Measurements from ENCODE around the gene ARHGEF6.

The ARHGEF6 gene

DNA sequence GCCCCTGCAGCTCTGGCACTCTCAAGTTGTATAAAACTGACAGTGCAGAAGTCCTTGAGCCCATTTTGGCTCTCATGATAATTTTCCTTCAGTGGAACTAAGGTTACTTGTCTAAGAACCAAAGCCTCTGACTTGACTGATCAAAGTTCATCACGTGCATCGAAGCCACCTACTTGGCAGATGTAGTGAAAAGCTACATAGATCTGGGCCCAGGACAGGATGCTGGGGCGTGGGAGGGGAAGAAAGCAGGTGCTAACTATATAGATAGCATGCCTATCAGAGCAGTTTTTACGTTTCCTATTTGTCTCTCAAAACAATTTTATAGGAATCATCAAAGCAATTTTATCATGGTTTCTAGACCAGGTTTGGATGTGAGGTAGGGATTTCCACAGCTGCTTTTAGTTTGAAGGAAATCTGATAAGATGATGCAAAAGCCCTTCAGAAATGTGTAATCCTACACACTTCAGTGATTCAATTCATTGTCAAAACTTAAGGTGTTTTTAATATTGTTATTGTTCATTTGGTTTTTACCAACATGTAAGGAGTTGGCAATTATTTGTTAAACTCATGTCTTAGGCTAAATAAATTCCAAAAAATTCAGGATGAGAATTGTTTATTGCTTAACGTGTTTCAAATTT lies 134.0 kb downstream of the ARHGEF6 start:
- Histone ChIP-seq H3K9ac (ENCODE audit: low read length) (no peak overlapping the region), H3K4me1 (ENCODE audit: control insufficient read depth, insufficient read depth, low read length) (no peaks in the 10 kb centered on the region), H3K9me3 (ENCODE audit: control insufficient read depth, low read length) (no peaks in the 10 kb centered on the region), H3K27me3 (ENCODE audit: control insufficient read depth, insufficient read depth, low read length) (no peaks in the 10 kb centered on the region), H3K36me3 (ENCODE audit: control insufficient read depth, insufficient read depth, low read length) (no peaks in the 10 kb centered on the region), H3K4me3 (ENCODE audit: low read length) (no peak overlapping the region)

DNA sequence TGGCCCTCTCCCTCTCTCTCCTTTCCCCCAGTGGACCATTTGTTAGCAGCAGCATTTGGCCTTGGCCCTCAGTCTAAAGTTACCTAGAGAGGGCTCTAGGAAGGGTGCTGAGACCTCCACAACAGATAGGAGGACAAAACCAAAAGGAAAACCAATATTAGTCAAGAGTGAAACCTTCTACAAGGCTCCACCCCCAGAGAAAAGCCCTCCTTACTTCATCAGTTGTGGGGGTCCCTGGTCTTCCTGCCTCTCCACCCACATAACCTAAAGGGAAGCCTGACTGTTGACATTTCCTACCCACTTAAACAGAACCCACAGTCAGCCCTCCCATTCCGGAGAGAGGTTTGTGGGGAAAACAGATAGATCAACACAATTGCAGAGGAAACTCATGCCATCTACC lies 137.5 kb downstream of the ARHGEF6 start:
- H3K36me3 ChIP-seq (ENCODE audit: control insufficient read depth, insufficient read depth, low read length): no peaks in the 10 kb centered on the region
- H3K4me3 ChIP-seq (ENCODE audit: low read length): no peak overlapping the region
- H3K27me3 ChIP-seq (ENCODE audit: control insufficient read depth, insufficient read depth, low read length): no peaks in the 10 kb centered on the region
- no peaks in the 10 kb centered on the region for H3K4me1 ChIP-seq (ENCODE audit: control insufficient read depth, insufficient read depth, low read length)
- H3K9me3 ChIP-seq (ENCODE audit: control insufficient read depth, low read length): no peaks in the 10 kb centered on the region
- H3K9ac ChIP-seq (ENCODE audit: low read length): no peak overlapping the region

DNA sequence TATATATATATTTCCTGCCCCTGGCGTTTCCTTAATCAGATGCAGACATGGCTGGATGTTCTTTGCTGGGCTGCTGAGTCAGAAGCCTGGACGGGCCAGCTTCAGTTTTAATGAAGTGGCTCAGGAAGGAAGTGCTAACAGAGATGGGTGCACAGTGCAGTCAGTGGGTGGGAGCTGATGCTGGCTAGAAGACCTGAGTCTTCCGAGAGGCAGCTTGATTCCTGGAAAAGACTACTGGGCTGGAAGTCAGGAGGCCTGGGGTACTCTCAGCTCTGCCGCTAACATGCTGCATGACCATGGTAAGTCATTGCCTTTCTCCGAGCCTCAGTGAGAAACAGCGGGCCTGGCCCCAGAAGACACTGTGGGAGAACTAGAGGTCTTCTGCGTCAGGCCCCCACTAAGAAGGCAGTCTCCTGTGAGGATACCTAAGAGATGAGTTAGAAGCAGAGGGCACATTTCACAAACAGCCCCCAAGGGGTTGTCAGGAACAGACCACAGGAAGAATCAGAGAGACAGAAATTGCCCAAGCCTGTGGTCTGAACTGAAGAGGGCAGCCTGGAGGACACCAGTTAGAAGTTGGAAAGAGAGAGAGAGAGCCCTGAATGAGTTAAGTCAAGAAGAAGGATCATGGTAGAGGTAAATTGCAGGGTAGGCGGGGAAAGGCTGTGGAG lies 141.1 kb downstream of the ARHGEF6 start:
- Histone ChIP-seq H3K9me3 (ENCODE audit: control insufficient read depth, low read length) (no peaks in the 10 kb centered on the region), H3K4me1 (ENCODE audit: control insufficient read depth, insufficient read depth, low read length) (no peaks in the 10 kb centered on the region), H3K27me3 (ENCODE audit: control insufficient read depth, insufficient read depth, low read length) (no peaks in the 10 kb centered on the region), H3K36me3 (ENCODE audit: control insufficient read depth, insufficient read depth, low read length) (no peaks in the 10 kb centered on the region), H3K9ac (ENCODE audit: low read length) (no peak overlapping the region), H3K4me3 (ENCODE audit: low read length) (no peak overlapping the region)

DNA sequence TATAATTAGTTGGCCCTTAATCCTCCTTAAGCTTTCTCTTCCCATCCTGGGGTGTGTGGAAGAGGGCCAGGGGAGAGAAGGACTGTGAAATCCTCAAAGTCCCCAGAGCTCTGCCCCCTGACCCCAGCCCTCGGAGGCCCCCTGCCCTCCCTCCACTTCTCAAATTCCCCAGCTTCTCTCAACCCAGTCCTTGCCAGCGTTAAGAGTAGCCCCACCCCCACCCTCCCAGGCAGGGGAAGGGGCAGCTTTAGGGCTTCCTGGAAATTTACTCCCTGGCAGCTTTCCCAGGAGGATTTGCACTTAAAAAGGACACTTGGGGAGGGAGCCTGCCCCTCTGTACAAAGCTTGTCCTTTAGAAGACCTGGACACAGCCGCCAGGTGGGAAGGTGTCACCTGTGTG lies 144.6 kb downstream of the ARHGEF6 start:
- Histone ChIP-seq H3K27me3 (ENCODE audit: control insufficient read depth, insufficient read depth, low read length) (no peaks in the 10 kb centered on the region), H3K9me3 (ENCODE audit: control insufficient read depth, low read length) (no peaks in the 10 kb centered on the region), H3K9ac (ENCODE audit: low read length) (no peak overlapping the region), H3K36me3 (ENCODE audit: control insufficient read depth, insufficient read depth, low read length) (no peaks in the 10 kb centered on the region), H3K4me3 (ENCODE audit: low read length) (no peak overlapping the region), H3K4me1 (ENCODE audit: control insufficient read depth, insufficient read depth, low read length) (no peaks in the 10 kb centered on the region)

DNA sequence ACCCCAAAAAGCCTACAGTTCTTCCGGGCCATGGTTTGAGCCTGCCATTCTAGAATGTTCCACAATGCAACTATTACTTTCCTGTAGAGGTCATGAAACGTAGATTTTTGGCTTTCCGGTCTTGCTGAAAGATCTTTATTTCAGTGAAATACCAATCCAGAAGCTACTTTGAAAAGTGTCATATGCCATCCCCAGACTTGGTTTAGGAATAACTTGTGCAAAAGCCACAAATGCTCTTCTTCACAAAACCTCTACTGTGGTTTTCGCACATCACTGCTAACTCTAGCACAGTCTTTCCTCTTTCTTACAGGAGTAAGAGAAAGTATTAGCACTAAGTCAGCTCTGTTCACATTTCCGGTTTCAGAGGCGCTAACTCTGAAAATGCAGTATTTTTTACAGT lies 145.5 kb downstream of the ARHGEF6 start:
- H3K9ac ChIP-seq (ENCODE audit: low read length): no peak overlapping the region
- H3K36me3 ChIP-seq (ENCODE audit: control insufficient read depth, insufficient read depth, low read length): no peaks in the 10 kb centered on the region
- H3K4me1 ChIP-seq (ENCODE audit: control insufficient read depth, insufficient read depth, low read length): no peaks in the 10 kb centered on the region
- no peak overlapping the region for H3K4me3 ChIP-seq (ENCODE audit: low read length)
- no peaks in the 10 kb centered on the region for H3K9me3 ChIP-seq (ENCODE audit: control insufficient read depth, low read length)
- no peaks in the 10 kb centered on the region for H3K27me3 ChIP-seq (ENCODE audit: control insufficient read depth, insufficient read depth, low read length)

DNA sequence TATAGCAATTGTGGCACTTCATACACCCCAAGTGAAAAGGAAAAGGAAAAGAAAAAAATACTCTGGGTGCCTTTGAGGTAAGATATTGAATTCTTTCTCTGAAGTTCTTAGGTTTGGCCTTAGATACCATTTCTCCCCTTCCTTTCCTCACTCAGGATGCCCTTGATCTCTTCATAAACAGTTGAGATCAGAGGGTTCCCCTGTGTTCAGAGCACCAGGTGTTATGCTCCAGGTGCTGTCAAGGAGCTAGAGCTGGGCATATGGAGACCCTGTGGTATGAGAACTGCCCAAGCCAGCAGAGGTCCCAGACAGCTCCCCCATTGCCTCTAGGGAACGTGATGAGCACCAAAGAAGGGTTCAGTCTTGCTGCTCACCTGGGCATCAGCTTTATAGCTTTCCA lies 149.9 kb downstream of the ARHGEF6 start:
- no peaks in the 10 kb centered on the region for H3K36me3 ChIP-seq (ENCODE audit: control insufficient read depth, insufficient read depth, low read length)
- no peak overlapping the region for H3K4me3 ChIP-seq (ENCODE audit: low read length)
- H3K9me3 ChIP-seq (ENCODE audit: control insufficient read depth, low read length): no peaks in the 10 kb centered on the region
- no peaks in the 10 kb centered on the region for H3K27me3 ChIP-seq (ENCODE audit: control insufficient read depth, insufficient read depth, low read length)
- no peaks in the 10 kb centered on the region for H3K4me1 ChIP-seq (ENCODE audit: control insufficient read depth, insufficient read depth, low read length)
- no peak overlapping the region for H3K9ac ChIP-seq (ENCODE audit: low read length)

DNA sequence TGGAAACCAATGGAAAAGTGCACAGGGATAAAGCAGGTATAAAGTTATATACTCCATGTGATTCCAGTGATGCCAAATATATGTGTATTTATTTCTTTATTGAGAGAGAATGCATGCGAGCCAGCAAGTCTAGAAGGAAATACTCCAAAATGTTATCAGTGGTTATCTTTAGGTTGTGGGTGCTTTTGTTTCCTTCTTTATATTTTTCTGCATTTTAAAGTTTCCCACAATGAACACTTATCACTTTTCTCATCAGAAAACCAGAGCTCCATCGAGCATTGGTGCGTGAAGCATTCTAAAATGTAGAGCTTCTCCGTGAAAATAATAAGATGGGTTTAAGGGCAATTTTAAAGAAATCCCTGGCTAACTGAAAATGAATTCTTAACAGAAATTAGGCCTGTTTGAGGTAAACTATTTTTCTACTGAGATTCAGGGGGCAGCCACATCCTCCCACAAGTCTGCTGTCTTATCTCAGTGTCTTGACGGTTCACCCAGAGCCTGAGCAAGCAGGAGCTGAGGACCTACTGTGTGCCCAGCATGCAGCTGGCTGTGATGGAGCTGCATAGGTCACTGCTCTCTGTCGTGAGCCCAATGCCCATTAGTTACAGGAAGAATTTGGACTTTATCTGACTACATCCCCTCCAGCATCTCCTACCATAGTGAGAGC lies 151.5 kb downstream of the ARHGEF6 start:
- Histone ChIP-seq H3K27me3 (ENCODE audit: control insufficient read depth, insufficient read depth, low read length) (no peaks in the 10 kb centered on the region), H3K36me3 (ENCODE audit: control insufficient read depth, insufficient read depth, low read length) (no peaks in the 10 kb centered on the region), H3K4me3 (ENCODE audit: low read length) (no peak overlapping the region), H3K9me3 (ENCODE audit: control insufficient read depth, low read length) (no peaks in the 10 kb centered on the region), H3K4me1 (ENCODE audit: control insufficient read depth, insufficient read depth, low read length) (no peaks in the 10 kb centered on the region), H3K9ac (ENCODE audit: low read length) (no peak overlapping the region)

DNA sequence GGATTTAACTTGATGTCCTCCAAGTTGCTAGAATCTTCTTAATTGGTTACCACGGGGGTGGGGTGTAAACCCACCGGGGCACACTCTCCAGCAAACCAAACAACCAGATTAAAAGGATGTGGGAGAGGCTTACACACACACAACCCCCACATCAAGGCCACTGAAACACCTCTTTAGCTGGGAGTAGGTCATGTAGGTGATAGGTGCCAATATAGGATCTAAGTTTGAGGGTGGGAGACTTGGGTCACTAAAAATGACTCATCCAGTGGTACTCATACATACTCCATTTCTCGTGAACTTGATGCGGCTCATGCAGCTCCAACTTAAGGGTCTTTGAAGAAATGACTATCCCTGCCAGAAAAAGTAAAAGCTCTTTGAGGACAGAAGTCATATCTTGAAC lies 153.3 kb downstream of the ARHGEF6 start:
- Histone ChIP-seq H3K9me3 (ENCODE audit: control insufficient read depth, low read length) (no peaks in the 10 kb centered on the region), H3K4me1 (ENCODE audit: control insufficient read depth, insufficient read depth, low read length) (no peaks in the 10 kb centered on the region), H3K4me3 (ENCODE audit: low read length) (no peak overlapping the region), H3K9ac (ENCODE audit: low read length) (no peak overlapping the region), H3K36me3 (ENCODE audit: control insufficient read depth, insufficient read depth, low read length) (no peaks in the 10 kb centered on the region), H3K27me3 (ENCODE audit: control insufficient read depth, insufficient read depth, low read length) (no peaks in the 10 kb centered on the region)

DNA sequence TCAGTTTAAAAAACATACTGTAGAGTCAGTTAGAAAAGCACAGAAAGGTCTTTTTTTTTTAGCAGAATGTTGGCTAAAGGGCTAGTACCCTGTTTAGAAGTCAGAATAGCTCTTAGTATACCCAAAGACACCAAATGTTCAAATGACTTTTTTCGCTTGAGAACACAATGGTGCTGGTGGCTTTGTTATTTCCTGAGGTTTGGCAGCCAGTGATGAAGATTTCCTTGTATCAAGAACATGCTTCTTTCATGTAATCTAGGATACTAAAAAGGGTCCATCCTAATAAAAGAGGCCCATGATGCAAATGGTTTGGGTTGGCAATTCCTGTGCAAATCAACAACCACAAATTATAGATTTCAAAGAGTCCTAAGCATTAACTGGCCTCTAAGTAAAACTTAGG lies 153.8 kb downstream of the ARHGEF6 start:
- Histone ChIP-seq H3K4me1 (ENCODE audit: control insufficient read depth, insufficient read depth, low read length) (no peaks in the 10 kb centered on the region), H3K27me3 (ENCODE audit: control insufficient read depth, insufficient read depth, low read length) (no peaks in the 10 kb centered on the region), H3K4me3 (ENCODE audit: low read length) (no peak overlapping the region), H3K9me3 (ENCODE audit: control insufficient read depth, low read length) (no peaks in the 10 kb centered on the region), H3K36me3 (ENCODE audit: control insufficient read depth, insufficient read depth, low read length) (no peaks in the 10 kb centered on the region), H3K9ac (ENCODE audit: low read length) (no peak overlapping the region)

DNA sequence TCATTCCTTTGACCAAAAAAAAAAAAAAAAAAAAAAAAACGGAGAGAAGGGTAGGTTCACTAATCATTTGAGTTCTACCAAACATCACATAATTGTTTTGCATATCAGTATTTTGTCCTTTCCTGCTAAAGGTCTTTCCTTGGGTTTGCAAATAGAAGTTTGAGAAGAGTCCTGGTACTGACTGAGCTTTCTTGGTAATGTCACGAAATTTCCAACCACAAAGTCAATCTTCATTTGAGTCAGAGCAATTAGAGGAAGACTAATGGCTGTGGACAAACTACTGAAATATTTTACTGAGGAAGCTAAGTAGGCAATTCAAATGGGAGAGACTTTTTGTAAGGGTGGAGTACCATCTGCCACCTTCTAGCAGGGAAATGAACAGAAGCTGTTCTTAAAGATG lies 154.5 kb downstream of the ARHGEF6 start:
- Histone ChIP-seq H3K4me1 (ENCODE audit: control insufficient read depth, insufficient read depth, low read length) (no peaks in the 10 kb centered on the region), H3K36me3 (ENCODE audit: control insufficient read depth, insufficient read depth, low read length) (no peaks in the 10 kb centered on the region), H3K27me3 (ENCODE audit: control insufficient read depth, insufficient read depth, low read length) (no peaks in the 10 kb centered on the region), H3K9ac (ENCODE audit: low read length) (no peak overlapping the region), H3K4me3 (ENCODE audit: low read length) (no peak overlapping the region), H3K9me3 (ENCODE audit: control insufficient read depth, low read length) (no peaks in the 10 kb centered on the region)

DNA sequence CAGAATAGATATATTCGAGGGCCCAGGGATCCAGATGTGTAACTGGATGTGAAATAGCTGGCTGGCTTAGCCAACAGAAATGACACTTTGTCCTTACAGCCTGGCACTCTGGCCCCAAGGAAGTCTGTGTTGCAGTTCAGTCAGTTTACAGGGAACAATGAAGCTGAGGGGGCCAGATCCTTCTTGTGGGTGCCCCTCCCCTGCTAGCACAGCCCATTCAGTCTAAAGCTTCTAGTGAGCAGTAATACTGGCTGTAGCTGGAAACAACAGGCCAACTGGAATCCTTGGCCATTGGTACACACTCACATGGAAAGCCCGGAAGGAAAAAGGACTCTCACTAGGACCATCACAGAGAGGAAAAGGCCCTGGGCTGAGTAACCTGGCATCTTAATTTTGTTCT lies 155.5 kb downstream of the ARHGEF6 start:
- Histone ChIP-seq H3K4me1 (ENCODE audit: control insufficient read depth, insufficient read depth, low read length) (no peaks in the 10 kb centered on the region), H3K36me3 (ENCODE audit: control insufficient read depth, insufficient read depth, low read length) (no peaks in the 10 kb centered on the region), H3K4me3 (ENCODE audit: low read length) (no peak overlapping the region), H3K9me3 (ENCODE audit: control insufficient read depth, low read length) (no peaks in the 10 kb centered on the region), H3K27me3 (ENCODE audit: control insufficient read depth, insufficient read depth, low read length) (no peaks in the 10 kb centered on the region), H3K9ac (ENCODE audit: low read length) (no peak overlapping the region)

DNA sequence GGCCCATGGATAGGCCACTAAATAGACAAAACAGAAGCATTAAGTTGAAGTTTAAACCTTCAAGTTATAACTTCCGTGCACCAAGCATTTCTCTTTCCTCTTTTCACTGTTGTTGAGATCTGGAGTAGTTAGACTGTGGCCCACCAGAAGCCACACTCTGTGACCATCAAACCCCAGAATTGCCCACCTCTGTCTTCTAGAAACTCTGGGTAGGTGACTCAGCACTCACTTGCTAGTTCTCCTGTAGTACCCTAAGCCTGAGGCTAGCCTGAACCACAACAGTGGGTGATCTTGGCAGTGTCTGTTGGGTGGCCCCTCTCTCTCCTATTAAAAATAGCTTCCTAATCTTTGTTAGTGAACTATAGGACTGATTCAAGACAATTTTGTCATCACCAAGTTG lies 157.3 kb downstream of the ARHGEF6 start:
- Histone ChIP-seq H3K4me3 (ENCODE audit: low read length) (no peak overlapping the region), H3K9ac (ENCODE audit: low read length) (no peak overlapping the region), H3K9me3 (ENCODE audit: control insufficient read depth, low read length) (no peaks in the 10 kb centered on the region), H3K36me3 (ENCODE audit: control insufficient read depth, insufficient read depth, low read length) (no peaks in the 10 kb centered on the region), H3K4me1 (ENCODE audit: control insufficient read depth, insufficient read depth, low read length) (no peaks in the 10 kb centered on the region), H3K27me3 (ENCODE audit: control insufficient read depth, insufficient read depth, low read length) (no peaks in the 10 kb centered on the region)

Measured in mucosa of stomach (tissue), 1 donor.